ENCODE data around the gene NES.

NES gene

DNA sequence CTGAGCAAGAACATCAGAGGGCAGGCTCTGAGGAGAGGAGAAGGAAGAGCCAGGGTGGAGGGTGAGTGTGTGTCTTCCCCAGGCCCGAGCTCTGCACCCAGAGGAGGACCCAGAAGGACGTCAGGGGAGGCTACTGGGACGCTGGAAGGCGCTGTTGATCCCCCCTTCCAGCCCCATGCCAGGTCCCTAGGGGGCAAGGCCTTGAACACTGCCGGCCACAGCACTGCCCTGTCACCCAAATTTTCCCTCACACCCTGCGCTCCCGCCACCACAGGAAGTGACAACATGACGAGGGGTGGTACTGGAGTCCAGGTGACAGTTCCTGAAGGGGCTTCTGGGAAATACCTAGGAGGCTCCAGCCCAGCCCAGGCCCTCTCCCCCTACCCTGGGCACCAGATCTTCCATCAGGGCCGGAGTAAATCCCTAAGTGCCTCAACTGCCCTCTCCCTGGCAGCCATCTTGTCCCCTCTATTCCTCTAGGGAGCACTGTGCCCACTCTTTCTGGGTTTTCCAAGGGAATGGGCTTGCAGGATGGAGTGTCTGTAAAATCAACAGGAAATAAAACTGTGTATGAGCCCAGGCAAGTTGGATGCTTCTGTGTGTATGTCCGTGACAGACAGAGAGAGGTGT lies 18.1 kb downstream of the NES start:
- no peak overlapping the region for H3K4me3 ChIP-seq (ENCODE audit: low read depth, low read length)
- TF ChIP-seq MYC (IDR thresholded peaks at IDR 0.05; ENCODE audit: low read depth, low read length) (no peak), POLR2A (IDR thresholded peaks at IDR 0.05; ENCODE audit: extremely low read depth, insufficient read length) (no peak)
- TF ChIP-seq, protein P1, sequence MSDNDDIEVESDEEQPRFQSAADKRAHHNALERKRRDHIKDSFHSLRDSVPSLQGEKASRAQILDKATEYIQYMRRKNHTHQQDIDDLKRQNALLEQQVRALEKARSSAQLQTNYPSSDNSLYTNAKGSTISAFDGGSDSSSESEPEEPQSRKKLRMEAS (IDR thresholded peaks at IDR 0.05; ENCODE audit: low read depth, low read length) = no peak
- TF ChIP-seq, protein P2, sequence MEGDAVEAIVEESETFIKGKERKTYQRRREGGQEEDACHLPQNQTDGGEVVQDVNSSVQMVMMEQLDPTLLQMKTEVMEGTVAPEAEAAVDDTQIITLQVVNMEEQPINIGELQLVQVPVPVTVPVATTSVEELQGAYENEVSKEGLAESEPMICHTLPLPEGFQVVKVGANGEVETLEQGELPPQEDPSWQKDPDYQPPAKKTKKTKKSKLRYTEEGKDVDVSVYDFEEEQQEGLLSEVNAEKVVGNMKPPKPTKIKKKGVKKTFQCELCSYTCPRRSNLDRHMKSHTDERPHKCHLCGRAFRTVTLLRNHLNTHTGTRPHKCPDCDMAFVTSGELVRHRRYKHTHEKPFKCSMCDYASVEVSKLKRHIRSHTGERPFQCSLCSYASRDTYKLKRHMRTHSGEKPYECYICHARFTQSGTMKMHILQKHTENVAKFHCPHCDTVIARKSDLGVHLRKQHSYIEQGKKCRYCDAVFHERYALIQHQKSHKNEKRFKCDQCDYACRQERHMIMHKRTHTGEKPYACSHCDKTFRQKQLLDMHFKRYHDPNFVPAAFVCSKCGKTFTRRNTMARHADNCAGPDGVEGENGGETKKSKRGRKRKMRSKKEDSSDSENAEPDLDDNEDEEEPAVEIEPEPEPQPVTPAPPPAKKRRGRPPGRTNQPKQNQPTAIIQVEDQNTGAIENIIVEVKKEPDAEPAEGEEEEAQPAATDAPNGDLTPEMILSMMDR (IDR thresholded peaks at IDR 0.05; ENCODE audit: low read depth, low read length) = no peak
- DNase-seq (ENCODE audit: low read depth) = no peak

- H3K4me3 ChIP-seq (ENCODE audit: low read depth, low read length) = no peak overlapping the region
- no peak for DNase-seq (ENCODE audit: low read depth)
- TF ChIP-seq POLR2A (IDR thresholded peaks at IDR 0.05; ENCODE audit: extremely low read depth, insufficient read length) (no peak), MYC (IDR thresholded peaks at IDR 0.05; ENCODE audit: low read depth, low read length) (no peak)
- TF ChIP-seq, protein P1 (IDR thresholded peaks at IDR 0.05; ENCODE audit: low read depth, low read length) = no peak
Measured at GRCh38 chr1:156658496-156658895, 18.7 kb downstream of the NES start.

DNA sequence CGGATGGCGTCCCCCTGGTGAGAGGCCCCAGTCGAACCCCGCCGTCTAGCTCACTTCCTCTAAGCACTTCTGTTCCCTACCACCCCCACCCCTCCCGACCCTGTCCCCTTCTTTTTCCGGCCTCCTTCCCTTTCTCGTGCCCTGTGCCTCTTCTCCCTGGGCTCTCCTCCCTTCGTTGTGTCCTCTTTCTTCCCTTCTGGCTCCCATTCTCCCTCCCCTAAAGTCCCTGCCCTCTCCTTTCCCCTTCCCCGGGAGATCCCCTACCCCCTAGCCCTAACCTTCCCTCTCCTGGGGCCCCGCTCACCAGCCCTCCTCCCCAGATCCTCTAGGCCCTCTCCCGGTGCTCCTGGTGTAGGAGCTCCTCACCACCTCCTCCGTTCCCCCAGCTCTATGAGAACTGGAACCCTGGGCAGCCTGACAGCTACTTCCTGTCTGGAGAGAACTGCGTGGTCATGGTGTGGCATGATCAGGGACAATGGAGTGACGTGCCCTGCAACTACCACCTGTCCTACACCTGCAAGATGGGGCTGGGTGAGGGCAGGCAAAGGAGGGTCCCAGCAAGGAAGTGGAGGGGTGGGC lies 19.4 kb downstream of the NES start:
- no peak for TF ChIP-seq POLR2A (IDR thresholded peaks at IDR 0.05; ENCODE audit: extremely low read depth, insufficient read length)
- TF ChIP-seq, protein P2 (IDR thresholded peaks at IDR 0.05; ENCODE audit: low read depth, low read length) = no peak
- TF ChIP-seq MYC (IDR thresholded peaks at IDR 0.05; ENCODE audit: low read depth, low read length) = no peak
- TF ChIP-seq, protein P1 (IDR thresholded peaks at IDR 0.05; ENCODE audit: low read depth, low read length) = no peak
- DNase-seq (ENCODE audit: low read depth) = no peak
- H3K4me3 ChIP-seq (ENCODE audit: low read depth, low read length) = no peak overlapping the region

DNA sequence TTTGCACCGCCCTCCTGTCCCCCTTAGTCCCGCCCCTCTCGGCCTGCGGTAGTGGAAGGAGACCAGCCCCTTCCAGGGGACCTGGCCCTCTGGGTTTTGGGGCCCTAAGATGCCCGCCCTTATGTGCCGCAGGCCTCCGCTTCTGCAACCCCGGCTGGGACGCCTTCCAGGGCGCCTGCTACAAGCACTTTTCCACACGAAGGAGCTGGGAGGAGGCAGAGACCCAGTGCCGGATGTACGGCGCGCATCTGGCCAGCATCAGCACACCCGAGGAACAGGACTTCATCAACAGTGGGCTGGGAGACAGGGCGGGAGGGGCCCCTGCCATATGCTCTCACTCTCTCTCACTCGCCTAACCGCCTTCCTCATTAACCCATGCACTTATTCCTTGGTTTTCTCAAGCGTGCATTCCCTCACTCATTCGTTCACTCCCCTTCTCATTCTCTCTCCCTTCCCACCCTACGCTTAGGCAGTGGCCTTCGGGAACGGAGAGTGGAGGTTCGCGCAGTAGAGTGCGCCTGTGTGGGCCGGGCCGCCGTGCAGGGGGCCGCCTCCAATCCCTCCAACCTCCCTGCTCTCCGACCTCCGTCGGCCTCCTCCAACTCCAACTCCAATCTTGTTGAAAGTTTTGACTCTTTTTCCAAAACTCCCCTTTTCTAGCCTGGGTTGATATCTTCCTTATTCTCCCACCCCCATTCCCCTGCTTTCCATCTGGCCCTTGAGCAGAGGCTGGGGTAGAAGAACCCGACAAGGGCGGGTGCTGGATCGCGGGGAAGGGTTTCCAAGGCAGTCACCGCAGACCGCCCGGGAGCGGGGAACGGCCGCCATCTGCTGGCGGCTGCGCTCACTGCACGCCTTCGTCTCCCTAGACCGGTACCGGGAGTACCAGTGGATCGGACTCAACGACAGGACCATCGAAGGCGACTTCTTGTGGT lies 20.1 kb downstream of the NES start:
- DNase-seq (ENCODE audit: low read depth) = peak; percentile 55
- H3K4me3 ChIP-seq (ENCODE audit: low read depth, low read length) = no peak overlapping the region
- TF ChIP-seq, protein P2 (IDR thresholded peaks at IDR 0.05; ENCODE audit: low read depth, low read length) = peak; percentile 86
- TF ChIP-seq, protein P1 (IDR thresholded peaks at IDR 0.05; ENCODE audit: low read depth, low read length) = peak; percentile 39; the same call in 1 of the 2 replicates
- TF ChIP-seq MYC (IDR thresholded peaks at IDR 0.05; ENCODE audit: low read depth, low read length) = no peak
- no peak for TF ChIP-seq POLR2A (IDR thresholded peaks at IDR 0.05; ENCODE audit: extremely low read depth, insufficient read length)

DNA sequence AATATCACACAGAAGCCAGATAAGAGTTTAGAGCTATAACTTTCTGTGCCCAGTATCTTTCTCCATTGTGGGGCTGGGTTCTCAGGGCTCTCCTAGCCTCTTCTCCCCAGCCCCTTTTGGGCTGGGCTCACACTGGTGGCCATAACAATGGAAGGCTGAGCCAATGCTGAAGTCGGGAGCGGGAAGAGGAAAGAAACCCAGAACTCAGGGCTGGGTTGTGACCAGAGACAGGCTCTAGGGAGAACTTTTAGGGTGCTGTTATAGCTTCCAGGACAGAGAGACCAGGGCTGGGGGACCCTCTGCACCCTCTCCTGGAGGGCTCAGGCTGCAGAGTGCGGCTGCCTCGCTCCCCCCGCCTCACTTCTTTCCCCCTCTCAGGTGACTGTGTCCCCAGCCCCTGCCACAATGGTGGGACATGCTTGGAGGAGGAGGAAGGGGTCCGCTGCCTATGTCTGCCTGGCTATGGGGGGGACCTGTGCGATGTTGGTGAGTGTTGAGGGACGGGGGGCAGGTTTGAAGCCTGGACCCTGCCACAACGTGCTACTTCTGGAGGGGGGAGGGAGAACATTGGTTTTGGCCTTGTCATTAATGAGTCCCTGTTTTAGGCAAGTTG lies 21.2 kb downstream of the NES start:
- TF ChIP-seq, protein P2 (IDR thresholded peaks at IDR 0.05; ENCODE audit: low read depth, low read length) = no peak
- TF ChIP-seq MYC (IDR thresholded peaks at IDR 0.05; ENCODE audit: low read depth, low read length) (no peak), POLR2A (IDR thresholded peaks at IDR 0.05; ENCODE audit: extremely low read depth, insufficient read length) (no peak)
- TF ChIP-seq, protein P1 (IDR thresholded peaks at IDR 0.05; ENCODE audit: low read depth, low read length) = no peak
- no peak overlapping the region for H3K4me3 ChIP-seq (ENCODE audit: low read depth, low read length)
- no peak for DNase-seq (ENCODE audit: low read depth)
